GM18517 (cell line): ENCODE measurements around the gene HECTD1.
"Not testable (repeated sequence)": the region's sequence is repeated elsewhere in the genome, so short reads cannot be mapped to it uniquely, and the experiment has no call there.

Experiments used
- ATAC-seq: cut with Tn5 transposase; IDR thresholded peaks from one replicate; pipeline ENCODE4 v1.9.1; 2021; ENCODE audit warnings: mild to moderate bottlenecking, moderate library complexity; ENCODE audit not compliant: unreplicated experiment

The HECTD1 gene

DNA sequence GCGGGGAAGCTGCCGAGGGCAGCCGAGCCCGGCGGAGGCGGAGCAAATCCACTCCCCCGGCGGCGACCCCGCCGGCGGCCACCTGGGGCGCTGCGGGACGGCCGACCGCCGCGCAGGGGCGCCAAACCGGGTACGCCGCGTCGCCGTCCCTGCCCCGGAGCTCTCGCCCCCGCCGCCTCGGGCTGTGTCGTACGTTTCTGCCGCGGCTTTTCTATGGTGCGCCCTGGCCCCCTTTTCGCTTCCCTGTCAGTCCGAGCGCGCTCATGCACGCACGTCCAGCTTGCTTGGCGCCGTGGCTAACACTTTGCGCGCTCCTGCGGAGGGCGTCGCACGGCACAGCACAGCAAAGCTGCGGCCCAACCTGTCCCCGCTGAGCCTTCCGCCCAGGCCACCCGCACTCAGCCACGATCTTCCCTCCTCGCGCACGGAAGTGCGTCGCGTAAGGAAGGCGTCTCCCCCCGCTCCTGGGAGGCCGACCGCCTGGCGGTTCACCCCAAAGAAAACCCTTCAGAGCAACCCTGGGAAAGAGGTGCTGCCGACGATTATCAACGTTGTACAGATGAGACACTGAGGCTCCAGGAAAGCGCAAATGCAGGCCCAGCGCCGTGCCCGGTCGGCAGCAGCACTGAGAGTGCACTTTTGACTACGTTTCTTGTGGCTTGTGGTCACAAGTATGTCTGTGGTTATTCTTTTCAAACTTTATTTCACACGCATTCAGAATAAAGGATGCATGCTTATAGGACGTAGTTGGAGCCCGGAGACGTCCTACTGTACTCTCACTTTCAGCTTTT is at the start of gene HECTD1:
Gene HECTD1, minus strand, starts transcription at position 39 of the 791 bp plus-strand sequence. CDS start 1,857 bp downstream, outside the sequence.
- ATAC-seq, result peak; percentile 63

DNA sequence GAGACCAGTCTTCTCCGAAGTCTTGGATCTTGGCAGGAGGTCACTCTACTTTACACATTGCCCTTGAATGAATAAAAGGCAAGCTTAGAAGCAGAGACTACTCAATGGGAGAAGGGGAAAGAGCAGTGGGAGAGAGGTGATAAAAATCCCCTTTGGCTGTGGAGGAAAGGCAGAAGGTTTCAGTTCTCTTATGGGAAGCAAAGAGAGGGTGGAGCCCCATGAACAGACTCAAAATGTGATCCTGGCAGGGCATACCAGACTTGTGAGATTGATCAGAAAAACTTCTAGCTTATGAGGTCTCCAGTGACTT is 49.6 kb upstream of the HECTD1 start:
- ATAC-seq, result no peak

DNA sequence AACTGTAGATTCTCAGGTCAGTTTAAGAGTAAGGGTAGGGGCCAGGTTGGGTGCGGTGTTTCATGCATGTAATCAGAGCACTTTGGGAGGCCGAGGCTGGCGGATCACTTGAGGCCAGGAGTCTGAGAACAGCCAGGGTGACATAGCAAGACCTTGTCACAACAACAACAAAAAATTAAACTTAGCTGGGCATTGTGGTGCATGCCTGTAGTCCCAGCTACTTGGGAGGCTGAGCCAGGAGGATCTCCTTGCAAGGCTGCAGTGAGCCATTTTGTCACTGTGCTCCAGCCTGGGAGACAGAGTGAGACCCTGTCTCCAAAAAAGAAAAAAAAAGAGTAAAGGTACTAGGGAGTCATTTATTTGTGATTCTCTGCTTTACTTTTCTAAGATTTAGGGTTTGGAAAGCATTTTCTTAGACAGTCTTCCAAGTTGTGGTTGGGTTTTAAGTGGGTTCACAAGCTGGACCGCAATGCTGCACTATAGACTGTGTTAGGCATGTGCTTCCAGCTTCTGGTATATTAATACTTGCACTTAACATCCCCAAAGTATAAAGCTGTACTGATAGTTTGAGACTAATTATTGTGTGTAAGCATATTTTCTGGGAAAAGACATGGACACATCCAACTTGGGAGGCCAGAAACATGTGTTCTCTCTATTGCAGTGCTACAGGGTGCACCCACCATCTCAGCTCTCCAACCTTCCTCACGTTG is 49.1 kb upstream of the HECTD1 start:
- ATAC-seq, result no peak

DNA sequence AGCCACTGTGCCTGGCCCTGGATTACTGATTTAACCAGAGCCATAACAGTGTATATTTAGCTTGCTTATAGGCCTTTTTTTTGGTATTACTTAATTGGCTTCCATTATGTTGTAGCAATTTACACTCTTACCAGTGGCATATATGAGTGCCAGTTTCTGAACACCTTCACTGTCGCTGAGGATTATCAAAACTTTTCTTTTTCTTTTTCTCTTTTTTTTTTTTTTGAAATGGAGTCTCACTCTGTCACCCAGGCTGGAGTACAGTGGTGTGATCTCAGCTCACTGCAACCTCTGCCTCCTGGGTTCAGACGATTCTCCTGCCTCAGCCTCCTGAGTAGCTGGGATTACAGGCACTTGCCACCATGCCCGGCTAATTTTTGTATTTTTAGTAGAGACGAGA is 48.3 kb upstream of the HECTD1 start:
- ATAC-seq, result not testable (repeated sequence)

GRCh38 chr14:31255286-31255685 is 47.7 kb upstream of the HECTD1 start:
- ATAC-seq, result no peak

- ATAC-seq, result no peak
Observed at GRCh38 chr14:31253746-31254471, 46.3 kb upstream of the HECTD1 start.

DNA sequence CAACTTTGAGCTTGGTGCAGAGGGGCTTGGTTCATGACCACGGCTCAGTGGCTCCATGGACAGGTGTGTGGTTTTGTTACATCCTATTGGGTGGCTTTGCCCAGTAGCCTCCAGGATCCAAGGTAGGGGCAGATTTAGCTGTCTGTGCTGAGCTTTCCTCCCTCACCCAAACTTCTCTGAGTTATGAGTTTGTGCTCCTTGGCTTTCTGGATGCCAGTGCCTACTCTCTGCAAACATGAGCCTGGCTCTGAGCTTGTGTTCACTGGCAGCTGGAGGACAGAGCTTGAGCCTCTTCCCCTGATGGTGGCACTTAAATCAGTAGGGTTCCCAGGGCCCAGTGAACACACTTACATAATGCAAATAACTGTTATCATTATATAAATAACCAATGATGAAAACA is 45.3 kb upstream of the HECTD1 start:
- ATAC-seq, result no peak

DNA sequence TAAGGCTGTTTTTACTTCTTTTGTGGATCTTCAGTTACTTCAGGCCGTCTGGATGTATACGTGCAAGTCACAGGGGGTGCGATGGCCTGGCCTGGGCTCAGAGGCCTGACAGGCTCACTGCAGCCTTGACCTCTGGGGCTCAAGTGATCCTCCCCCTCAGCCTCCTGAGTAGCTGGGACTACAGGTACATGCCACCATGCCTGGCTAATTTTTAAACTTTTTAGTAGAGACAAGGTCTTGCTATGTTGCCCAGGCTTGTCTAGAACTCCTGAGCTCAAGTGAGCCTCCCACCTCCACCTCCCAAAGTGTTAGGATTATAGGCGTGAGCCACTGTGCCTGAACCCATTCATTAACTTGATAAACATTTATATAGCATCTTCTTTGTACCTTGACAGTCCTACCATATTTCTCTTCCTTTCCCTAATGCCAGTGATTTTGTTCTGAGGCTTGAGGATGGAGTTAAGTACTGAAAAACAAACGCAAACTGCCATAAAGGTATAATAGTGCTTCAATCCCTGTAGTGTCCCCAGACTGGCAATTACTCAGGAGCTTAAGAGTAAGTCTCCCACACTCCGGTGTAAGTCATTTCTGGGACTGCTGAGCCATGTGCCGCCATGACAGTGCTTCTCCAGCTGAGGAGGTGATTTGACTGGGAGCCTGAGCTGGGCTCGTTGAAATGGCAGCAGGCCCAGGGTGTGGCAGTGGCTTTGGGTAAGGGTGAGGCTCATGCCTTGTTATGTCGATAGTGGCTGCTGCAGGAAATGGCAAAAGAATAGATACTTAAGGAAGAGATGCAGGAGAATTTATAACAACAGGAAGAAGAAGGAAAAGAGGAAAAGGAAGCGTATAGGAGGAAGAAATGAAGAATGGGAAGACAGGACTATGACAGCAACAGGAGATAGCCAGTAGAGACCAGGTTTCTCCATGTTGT is 43.7 kb upstream of the HECTD1 start:
- no peak for ATAC-seq

GRCh38 chr14:31244626-31245025 is 37.0 kb upstream of the HECTD1 start:
- no peak for ATAC-seq

GRCh38 chr14:31243860-31244259 is 36.3 kb upstream of the HECTD1 start:
- ATAC-seq, result no peak

DNA sequence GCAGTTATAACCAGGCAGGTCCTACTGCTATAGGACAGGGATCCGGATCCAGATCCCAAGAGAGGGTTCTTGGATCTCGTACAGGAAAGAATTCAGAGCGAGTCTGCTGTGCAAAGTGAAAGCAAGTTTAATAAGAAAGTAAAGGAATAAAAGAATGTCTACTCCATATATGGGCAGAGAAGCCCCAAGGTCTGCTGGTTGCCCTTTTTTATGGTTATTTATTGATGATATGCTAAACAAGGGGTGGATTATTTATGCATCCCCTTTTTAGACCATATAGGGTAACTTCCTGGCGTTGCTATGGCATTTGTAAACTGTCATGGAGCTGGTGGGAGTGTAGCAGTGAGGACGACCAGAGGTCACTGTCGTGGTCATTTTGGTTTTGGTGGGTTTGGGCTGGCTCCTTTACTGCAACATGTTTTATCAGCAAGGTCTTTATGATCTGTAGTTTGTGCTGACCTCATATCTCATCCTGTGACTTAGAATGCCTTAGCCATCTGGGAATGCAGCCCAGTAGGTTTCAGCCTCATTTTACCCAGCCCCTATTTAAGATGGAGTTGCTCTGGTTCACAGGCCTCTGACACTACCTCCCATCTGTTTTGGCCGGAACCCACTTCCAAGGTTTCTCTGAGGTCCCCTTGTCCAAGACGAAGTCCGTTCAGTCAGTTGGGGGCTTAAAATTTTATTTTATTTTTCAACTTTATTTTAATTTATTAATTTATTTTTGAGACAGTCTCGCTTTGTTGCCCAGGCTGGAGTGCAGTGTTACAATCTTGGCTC is 34.8 kb upstream of the HECTD1 start:
- not testable (repeated sequence) for ATAC-seq

GRCh38 chr14:31241450-31242114 is 34.0 kb upstream of the HECTD1 start:
- no peak for ATAC-seq

GRCh38 chr14:31239741-31240140 is 32.1 kb upstream of the HECTD1 start:
- ATAC-seq, result no peak

DNA sequence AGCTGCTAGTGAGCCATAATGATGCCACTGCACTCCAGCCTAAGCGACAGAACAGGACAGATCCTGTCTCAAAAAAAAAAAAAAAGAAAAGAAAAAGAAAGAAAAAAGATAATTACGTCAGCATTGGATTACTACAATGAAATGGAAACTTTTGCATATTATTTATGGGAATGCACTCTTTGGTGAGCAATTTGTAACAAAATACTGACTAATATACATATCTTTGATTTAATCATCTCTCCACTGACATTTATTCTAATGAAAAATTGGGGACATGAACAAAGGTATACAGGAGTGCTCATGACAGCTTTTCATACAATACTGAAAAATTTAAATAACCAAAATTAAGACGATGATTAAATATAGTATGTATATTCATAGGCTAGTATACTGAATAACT is 27.9 kb upstream of the HECTD1 start:
- no peak for ATAC-seq

DNA sequence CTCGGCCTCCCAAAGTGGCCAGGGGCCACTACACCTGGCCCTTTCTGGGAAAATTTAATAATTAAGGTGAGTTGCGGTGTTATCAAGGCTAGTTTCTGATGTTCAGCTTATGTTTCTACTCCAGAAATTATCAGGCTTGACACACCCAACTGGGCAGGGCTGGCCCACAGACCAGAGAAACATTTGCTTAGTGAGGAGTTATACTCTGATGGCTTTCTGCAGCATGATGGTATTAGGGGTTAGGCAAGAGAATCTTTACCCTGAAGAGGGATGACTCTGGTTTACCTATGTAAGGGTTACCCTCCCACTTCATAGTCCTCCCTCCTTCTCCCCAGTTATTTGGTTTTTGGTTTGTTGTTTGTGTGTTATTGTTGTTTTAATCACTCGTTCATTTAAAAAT is 24.5 kb upstream of the HECTD1 start:
- ATAC-seq, result no peak

- not testable (repeated sequence) for ATAC-seq
Observed at GRCh38 chr14:31231272-31231671, 23.7 kb upstream of the HECTD1 start.

- ATAC-seq, result no peak
Observed at GRCh38 chr14:31230573-31230958, 23.0 kb upstream of the HECTD1 start.

DNA sequence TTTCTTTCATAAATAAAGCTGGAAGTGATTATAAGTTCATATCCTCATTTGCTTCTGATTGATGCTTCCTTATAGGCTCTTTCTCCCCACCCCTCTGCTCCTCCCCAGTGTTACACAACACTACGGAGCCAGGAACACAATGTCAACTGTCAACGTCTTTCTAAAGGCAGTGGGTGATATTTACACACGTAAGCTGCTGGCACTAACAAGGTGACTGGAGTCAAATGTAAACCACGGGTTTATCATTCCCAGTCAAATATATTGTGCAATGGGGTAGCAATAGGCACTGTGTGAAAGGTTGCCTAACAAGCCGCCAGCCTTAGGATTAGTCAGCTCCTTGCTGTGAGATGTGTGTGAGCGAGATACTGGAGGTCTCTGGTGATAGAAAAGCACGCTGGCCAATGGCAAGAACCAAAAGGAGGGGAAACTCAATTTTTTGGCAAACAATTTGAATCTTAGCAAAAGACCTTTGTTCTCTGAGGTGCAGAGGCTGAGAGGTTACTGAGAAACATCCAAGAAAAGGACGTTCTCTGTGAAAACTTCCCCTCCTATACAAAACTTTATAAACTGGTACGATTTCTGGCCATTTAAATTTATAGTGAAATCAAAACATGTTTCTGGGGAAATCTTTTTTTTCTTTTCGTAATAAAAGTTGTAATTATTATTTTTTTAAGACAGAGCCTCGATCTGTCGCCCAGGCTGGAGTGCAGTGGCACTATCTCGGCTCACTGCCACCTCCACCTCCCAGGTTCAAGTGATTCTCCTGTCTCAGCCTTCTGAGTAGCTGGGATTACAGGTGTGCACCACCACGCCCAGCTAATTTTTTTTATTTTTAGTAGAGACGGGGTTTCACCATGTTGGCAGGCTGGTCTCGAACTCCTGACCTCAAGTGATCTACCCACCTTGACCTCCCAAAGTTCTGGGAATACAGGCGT is 22.3 kb upstream of the HECTD1 start:
- no peak for ATAC-seq
